ENCODE data around the gene SLC13A2.

Gene SLC13A2

GRCh38 chr17:28538296-28538895, 65.0 kb downstream of the SLC13A2 start:
- DNase-seq (ENCODE audit: low spot score) = no peak

DNA sequence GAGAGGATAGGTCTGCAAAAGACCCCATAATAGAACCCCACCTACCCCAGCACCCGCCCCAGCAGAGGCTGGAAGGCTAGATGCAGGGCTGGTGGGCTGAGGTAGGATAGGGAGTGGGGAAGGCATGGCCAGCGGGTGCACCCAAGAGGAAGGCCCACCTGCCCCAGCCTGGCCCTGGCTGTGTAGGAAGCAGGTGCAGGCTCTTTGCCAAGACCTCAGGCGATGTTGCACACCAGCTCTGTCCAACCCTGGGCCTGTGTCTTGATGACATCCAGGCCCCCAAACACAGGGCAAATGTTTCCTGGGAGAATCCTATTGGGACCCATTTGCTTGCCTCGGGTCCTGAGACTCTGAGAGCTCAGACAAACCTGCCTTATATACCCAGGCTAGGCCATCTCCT, 66.8 kb downstream of the SLC13A2 start:
- DNase-seq (ENCODE audit: low spot score) = no peak

DNA sequence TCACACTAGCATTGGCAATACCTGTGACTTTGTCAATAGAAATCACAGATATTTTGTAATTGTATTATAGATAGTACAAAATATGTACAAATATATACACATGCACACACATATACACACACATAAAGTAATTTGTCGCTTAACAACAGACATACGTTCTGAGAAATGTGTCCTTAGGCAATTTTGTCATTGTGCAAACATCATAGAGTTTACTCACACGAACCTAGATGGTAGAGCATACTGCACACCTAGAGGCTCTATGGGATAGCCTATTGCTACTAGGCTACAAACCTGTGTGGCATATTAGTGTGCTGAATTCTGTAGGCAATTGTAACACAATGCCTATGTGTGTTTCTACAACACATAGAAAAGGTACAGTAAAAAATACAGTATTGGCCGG, 68.0 kb downstream of the SLC13A2 start:
- no peak for DNase-seq (ENCODE audit: low spot score)

DNA sequence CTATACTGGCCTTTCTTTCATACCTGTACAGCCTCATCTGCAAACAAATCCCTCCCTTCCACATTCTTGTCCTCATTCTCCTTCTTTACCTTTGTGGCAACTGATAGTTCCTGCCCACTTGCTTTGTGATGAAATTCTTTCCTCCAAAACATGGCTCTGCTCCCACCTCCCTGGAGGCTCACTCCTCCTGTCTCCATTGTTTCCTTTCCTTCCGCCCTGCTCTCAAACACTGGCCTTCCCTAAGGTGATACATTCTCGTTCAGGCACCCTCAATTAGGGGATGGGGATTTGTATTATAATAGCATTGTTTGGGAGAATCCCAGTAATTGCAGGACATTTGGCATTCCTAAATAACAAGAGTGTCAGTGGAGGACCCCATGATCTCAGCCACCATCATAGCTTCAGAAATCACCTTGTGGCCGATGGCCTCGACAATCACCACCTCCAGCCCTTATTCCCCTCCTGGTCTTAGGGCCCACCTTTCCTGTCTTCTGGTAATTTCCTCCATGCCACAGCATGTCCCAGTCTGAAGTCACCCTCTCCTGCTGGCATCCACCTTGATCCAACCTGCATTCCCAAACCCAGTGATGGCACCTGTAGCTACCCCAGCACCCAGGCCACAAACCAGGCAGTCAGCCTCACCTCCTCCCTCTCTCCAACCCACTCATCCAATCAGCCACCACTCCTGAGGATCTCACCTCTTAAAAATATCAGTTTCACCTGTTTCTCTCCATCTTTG, 71.1 kb downstream of the SLC13A2 start:
- no peak for DNase-seq (ENCODE audit: low spot score)

DNA sequence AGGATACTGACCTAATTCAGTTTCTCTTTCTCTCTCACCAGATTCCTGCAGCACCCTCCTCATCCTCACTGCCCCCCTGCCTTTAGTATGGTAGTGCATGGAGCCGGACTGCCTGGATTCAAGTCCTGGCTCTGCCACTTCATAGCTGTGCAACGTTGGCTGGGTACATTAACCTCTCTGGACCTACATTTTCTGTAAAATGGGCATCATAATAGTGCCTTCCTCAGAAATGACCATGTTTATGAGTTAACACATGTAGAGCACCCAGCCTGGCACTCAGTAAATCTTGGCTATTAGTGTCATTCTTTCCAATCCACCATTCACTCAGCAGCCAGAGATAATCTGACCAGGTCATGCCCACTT, 71.7 kb downstream of the SLC13A2 start:
- DNase-seq (ENCODE audit: low spot score) = no peak

DNA sequence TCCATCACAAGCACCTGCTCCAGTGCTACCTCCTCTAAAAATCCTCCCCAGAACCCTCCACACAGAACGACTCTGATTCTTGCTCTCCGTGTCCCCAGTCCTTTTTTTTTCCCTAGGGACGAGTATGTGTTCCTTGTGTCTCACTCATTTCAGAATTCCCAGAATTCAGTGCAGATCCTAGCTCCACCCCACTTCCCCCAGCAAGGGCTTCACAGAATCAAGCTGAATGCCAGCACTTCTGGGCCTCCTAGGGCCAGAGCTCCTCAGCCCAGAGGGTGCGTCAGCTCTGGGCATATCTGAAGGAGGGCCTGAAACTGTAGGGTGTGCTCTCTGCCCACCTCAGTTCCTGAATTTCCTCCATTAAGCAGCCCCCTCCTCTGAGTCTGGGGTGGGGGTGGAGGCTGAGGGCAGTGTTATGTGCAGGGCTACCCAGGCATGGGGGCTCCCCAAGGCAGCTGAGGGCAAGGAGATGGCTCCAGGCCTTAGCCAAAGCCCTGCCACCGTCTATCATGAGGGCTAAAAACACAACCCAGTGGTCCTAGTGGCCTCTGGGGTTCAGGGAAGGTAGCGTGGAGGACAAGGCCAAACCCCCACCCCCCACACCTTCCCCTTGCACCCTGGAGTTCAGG, 72.5 kb downstream of the SLC13A2 start:
- DNase-seq (ENCODE audit: low spot score) = no peak

DNA sequence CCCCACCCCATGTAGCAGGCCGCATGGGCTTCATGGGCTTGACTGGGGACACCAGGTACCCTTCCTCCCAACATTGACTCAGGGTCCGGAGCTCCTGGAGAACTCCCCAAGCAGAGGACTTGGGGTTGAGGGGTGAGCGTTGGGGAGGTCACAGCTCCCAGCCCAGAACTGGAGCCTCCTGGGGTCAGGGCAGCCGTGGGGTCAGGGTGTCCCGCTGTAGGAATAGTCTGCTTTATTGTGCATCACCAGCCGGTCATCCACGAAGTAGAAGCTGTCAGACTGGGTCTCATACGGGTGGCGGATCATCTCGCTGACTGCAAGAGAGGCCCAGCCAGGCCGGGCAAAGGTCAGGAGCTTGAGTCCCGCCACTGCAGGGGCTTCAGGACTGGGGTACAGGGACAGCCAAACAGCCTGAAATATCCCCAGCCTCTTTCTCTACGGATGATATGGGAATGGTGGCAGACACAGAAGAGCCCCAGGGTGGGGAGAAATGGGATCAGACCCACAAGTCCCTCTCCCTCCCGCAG, 73.7 kb downstream of the SLC13A2 start:
- no peak for DNase-seq (ENCODE audit: low spot score)
